C4-2B (cell line): Measurements from ENCODE around the gene MRRF.

Experiments
- H3K27ac ChIP-seq: fragments of 450-650 bp; 2 replicates; pipeline ENCODE4 v1.5.1; 2017
- CTCF ChIP-seq: fragments of 450-650 bp; conservative IDR thresholded peaks from 2 replicates; pipeline ENCODE4 v1.5.1; 2017; ENCODE audit warnings: mild to moderate bottlenecking
- ZFX ChIP-seq: fragments of 450-650 bp; IDR thresholded peaks from 2 replicates; pipeline ENCODE4 v1.6.1; 2017

MRRF gene

GRCh38 chr9:122229485-122229837, 35.2 kb upstream of the MRRF start:
- TF ChIP-seq ZFX (no peak), CTCF (no peak)
- H3K27ac ChIP-seq: no peak overlapping the region

GRCh38 chr9:122232796-122233306, 31.8 kb upstream of the MRRF start:
- no peak overlapping the region for H3K27ac ChIP-seq
- no peak for TF ChIP-seq CTCF
- TF ChIP-seq ZFX: no peak

GRCh38 chr9:122234022-122234748, 30.5 kb upstream of the MRRF start:
- TF ChIP-seq CTCF: no peak
- TF ChIP-seq ZFX: no peak
- H3K27ac ChIP-seq: no peak overlapping the region

- TF ChIP-seq CTCF (no peak), ZFX (no peak)
- H3K27ac ChIP-seq: no peak overlapping the region
Observed at GRCh38 chr9:122236681-122237080, 28.0 kb upstream of the MRRF start.

- TF ChIP-seq CTCF (no peak), ZFX (no peak)
- no peak overlapping the region for H3K27ac ChIP-seq
Observed at GRCh38 chr9:122239722-122240121, 25.0 kb upstream of the MRRF start.

GRCh38 chr9:122244349-122244748, 20.3 kb upstream of the MRRF start:
- TF ChIP-seq CTCF: no peak
- TF ChIP-seq ZFX: no peak
- no peak overlapping the region for H3K27ac ChIP-seq

GRCh38 chr9:122246666-122247065, 18.0 kb upstream of the MRRF start:
- peak overlapping the region; percentile 66; the same call in 1 of the 2 replicates for H3K27ac ChIP-seq
- TF ChIP-seq ZFX (no peak), CTCF (no peak)
